ENCODE data around the gene NOTUM. TPM values are rescaled to one million over a fixed set of nuclear protein-coding genes. Genes with fewer than 3 reads are reported as not detected.
A peak's percentile ranks its signal among the peaks of the same experiment; 100 is the strongest.

NOTUM gene
- total and polyA plus RNA-seq, 10 of the 15 experiments (the other 5 are each of a cell fraction or from before 2014, with no cell fraction given) = 0.04 to 0.13 TPM; not detected in 8

DNA sequence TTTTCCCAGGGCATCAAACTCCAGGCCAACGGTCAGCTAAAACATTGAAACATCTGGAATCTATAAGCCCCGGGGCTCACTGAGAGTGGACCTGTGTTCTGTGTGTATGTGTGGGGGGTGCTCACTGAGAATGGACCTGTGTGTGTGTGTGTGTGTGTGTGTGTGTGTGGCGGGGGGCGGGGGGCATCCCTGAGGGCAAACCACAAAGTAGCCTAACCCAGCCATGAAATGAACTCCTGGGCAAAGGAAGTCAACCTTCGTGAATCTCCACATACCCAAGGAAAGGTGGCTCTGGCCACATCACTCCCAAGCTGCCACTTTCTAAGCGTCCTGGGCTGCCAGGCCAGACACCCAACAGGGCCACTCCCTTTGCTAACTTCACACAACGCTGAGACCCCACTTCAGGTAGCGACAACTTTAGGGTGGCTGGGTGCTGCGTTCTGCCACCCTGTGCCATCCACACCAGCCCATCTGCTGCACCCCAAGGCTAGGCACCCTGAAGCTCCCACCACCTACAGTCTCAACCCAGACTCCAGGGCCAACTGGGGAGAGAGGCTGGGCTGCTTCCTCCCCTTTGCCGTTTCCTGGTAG, 35.0 kb downstream of the NOTUM start:
- H3K4me1 ChIP-seq (ENCODE audit: control insufficient read depth, insufficient read depth, low read length) = peaks cover 25% of the 10 kb centered on the region
- ChIA-PET RAD21 (ENCODE audit: unreplicated experiment) (interaction anchor here (0.9 to 1.5 kb wide), 5 partner anchors 9 to 56 kb away, joined by 3 to 4 read pairs (median 3); partner anchors contain the start of genes ALYREF and ANAPC11), CTCF (interaction anchor here (1.2 to 2.1 kb wide), 6 partner anchors 9 to 94 kb away, joined by 3 to 9 read pairs (median 6); no protein-coding TSS in a partner anchor), SMC1A (ENCODE audit: uncharacterized antibody, unreplicated experiment) (interaction anchor here (0.6 kb wide), 1 partner anchor 1136 kb away, joined by 3 read pairs; no protein-coding TSS in a partner anchor), POLR2A (interaction anchor here (0.6 to 2.0 kb wide), 9 partner anchors 9 to 790 kb away, joined by 3 to 13 read pairs (median 5); no protein-coding TSS in a partner anchor)
- H2AFZ ChIP-seq (ENCODE audit: control insufficient read depth, low read depth, low read length) = no peak overlapping the region
- H4K20me1 ChIP-seq (ENCODE audit: control insufficient read depth, insufficient read depth) = no peaks in the 10 kb centered on the region; the same call in 1 of the 2 replicates
- H3K9ac ChIP-seq (ENCODE audit: control insufficient read depth, insufficient read depth, low read length) = peak overlapping the region; percentile 85
- no peak; the same call in 2 of the 3 replicates for ATAC-seq
- TF ChIP-seq SUPT20H (IDR thresholded peaks at IDR 0.05; ENCODE audit: borderline replicate concordance, control insufficient read depth, low read depth, low read length) (no peak), ZNF384 (IDR thresholded peaks at IDR 0.05; ENCODE audit: borderline replicate concordance, low read depth, low read length) (no peak), SMAD5 (IDR thresholded peaks at IDR 0.05; ENCODE audit: low read depth) (no peak), PKNOX1 (IDR thresholded peaks at IDR 0.05) (no peak), HDAC2 (IDR thresholded peaks at IDR 0.05) (no peak), RB1 (IDR thresholded peaks at IDR 0.05; ENCODE audit: borderline replicate concordance) (no peak), GABPA (IDR thresholded peaks at IDR 0.05; ENCODE audit: low read depth) (no peak), POLR2AphosphoS2 (IDR thresholded peaks at IDR 0.05; ENCODE audit: low read depth, low read length) (no peak), MTA3 (IDR thresholded peaks at IDR 0.05; ENCODE audit: borderline replicate concordance, low read length) (no peak), YY1 (IDR thresholded peaks at IDR 0.05; ENCODE audit: low read depth, low read length) (no peak), FOXM1 (IDR thresholded peaks at IDR 0.05; ENCODE audit: low read depth, low read length) (no peak), JUND (IDR thresholded peaks at IDR 0.05; ENCODE audit: low read depth, low read length) (no peak)
- H3K36me3 ChIP-seq (ENCODE audit: control insufficient read depth in 2 of 2, insufficient read depth in 2 of 2, low read length in 1 of 2) = peaks cover 0 to 6% of the 10 kb centered on the region in 2 experiments; a peak in 2 of 4 replicates
- peak; percentile 56 for FAIRE-seq
- H3K4me2 ChIP-seq (ENCODE audit: control insufficient read depth, insufficient read depth) = peak overlapping the region; percentile 97
- no peak for DNase-seq (ENCODE audit: low read depth, low spot score)
- no peaks in the 10 kb centered on the region for H3K27me3 ChIP-seq (replicated peaks in 1 of 2; ENCODE audit: control insufficient read depth in 2 of 2, insufficient read depth in 2 of 2, low read length in 1 of 2)
- H3K79me2 ChIP-seq (ENCODE audit: control insufficient read depth, insufficient read depth, low read length) = peaks cover 39% of the 10 kb centered on the region
- in situ Hi-C loops (cut with MboI) (no loop called here), intact Hi-C loops (cut with micrococcal nuclease; ENCODE audit: unreplicated experiment) (loop anchor here (5.0 kb wide), 2 partner anchors 41 to 54 kb away; partner anchors contain the start of gene ARHGDIA)
- peak overlapping the region; percentile 71 for H3K27ac ChIP-seq (ENCODE audit: control insufficient read depth, insufficient read depth)
- BruUV-seq (replicated peaks) = no TSS peak
- 78% methylated on average over 9 of the region's 10 CpGs for WGBS (ENCODE audit: insufficient coverage, insufficient replicate concordance, low lambda C conversion rate, missing lambda C conversion rate)
- H3K4me3 ChIP-seq = peak overlapping the region; percentile 83
- no peaks in the 10 kb centered on the region for H3K9me3 ChIP-seq (replicated peaks; ENCODE audit: control insufficient read depth, insufficient read depth, low read length)
